HTERT RPE-1 (cell line): Measurements from ENCODE around the gene DPP10.

Experiments used
- in situ Hi-C: fragments of 300-500 bp; cut with MboI; formaldehyde crosslinking; loops from 4 replicates; pipeline ENCODE4 v1.14.3; 2020; ENCODE audit warnings: low sequenced_read_pairs

Gene DPP10

GRCh38 chr2:115833196-115833595 lies 1390.8 kb downstream of the DPP10 start:
- in situ Hi-C loops: no loop called here

- in situ Hi-C loops: no loop called here
Observed at GRCh38 chr2:115838539-115838938, 1396.1 kb downstream of the DPP10 start.

- in situ Hi-C loops: no loop called here
Observed at GRCh38 chr2:115842306-115842705, 1399.9 kb downstream of the DPP10 start.

GRCh38 chr2:115848192-115848591 lies 1405.8 kb downstream of the DPP10 start:
- in situ Hi-C loops: no loop called here

GRCh38 chr2:115867024-115867423 lies 1424.6 kb downstream of the DPP10 start:
- in situ Hi-C loops: no loop called here

- in situ Hi-C loops: no loop called here
Observed at GRCh38 chr2:115874427-115874826, 1432.0 kb downstream of the DPP10 start.

GRCh38 chr2:115880558-115880957 lies 1438.1 kb downstream of the DPP10 start:
- in situ Hi-C loops: no loop called here

GRCh38 chr2:115887209-115887776 lies 1444.9 kb downstream of the DPP10 start:
- in situ Hi-C loops: no loop called here
